GM12892 (cell line): Measurements from ENCODE around the gene TRAF7.
"Not testable (repeated sequence)": the region's sequence is repeated elsewhere in the genome, so short reads cannot be mapped to it uniquely, and the experiment has no call there.

Source experiments
- DNase-seq: peaks from one replicate; pipeline ENCODE4 v3.0.0; 2011; ENCODE audit not compliant: insufficient read length
- FAIRE-seq: peaks from 2 replicates; lab custom pipeline; 2011; peaks lifted over from hg19 to GRCh38; lab: Jason Lieb, UNC
- POLR2A ChIP-seq: IDR thresholded peaks from 2 replicates; pipeline ENCODE4 v1.6.1; 2011; ENCODE audit warnings: low read depth, low read length, control low read depth
- POLR2AphosphoS5 ChIP-seq: IDR thresholded peaks from 2 replicates; pipeline ENCODE4 v1.6.1; 2011; ENCODE audit warnings: low read depth, low read length, control low read depth
- TAF1 ChIP-seq: IDR thresholded peaks from 2 replicates; pipeline ENCODE4 v1.6.1; 2011; ENCODE audit warnings: low read depth, mild to moderate bottlenecking, control low read depth, low read length, borderline replicate concordance

The TRAF7 gene

GRCh38 chr16:2133797-2134196 lies 21.8 kb upstream of the TRAF7 start:
- not testable (repeated sequence) for DNase-seq, FAIRE-seq

GRCh38 chr16:2135071-2135470 lies 20.5 kb upstream of the TRAF7 start:
- DNase-seq, FAIRE-seq: not testable (repeated sequence)

GRCh38 chr16:2135770-2136490 lies 19.7 kb upstream of the TRAF7 start, which contains the start of gene PKD1:
Gene PKD1 (minus strand): TSS chr16:2135898. CDS start chr16:2135689, 209 bp downstream.
- peak; percentile 79 for FAIRE-seq
- not testable (repeated sequence) for DNase-seq

GRCh38 chr16:2142942-2143877 lies 12.4 kb upstream of the TRAF7 start:
- peak; percentile 18 for DNase-seq
- TF ChIP-seq POLR2A: no peak
- no peak for TF ChIP-seq TAF1
- no peak for TF ChIP-seq POLR2AphosphoS5
- no peak for FAIRE-seq

GRCh38 chr16:2143878-2144485 lies 11.6 kb upstream of the TRAF7 start:
- no peak for DNase-seq
- FAIRE-seq: no peak
- TF ChIP-seq TAF1 (no peak), POLR2AphosphoS5 (no peak), POLR2A (no peak)

GRCh38 chr16:2145843-2146242 lies 9.7 kb upstream of the TRAF7 start:
- FAIRE-seq: no peak
- TF ChIP-seq POLR2A (no peak), TAF1 (no peak), POLR2AphosphoS5 (no peak)
- DNase-seq: no peak

GRCh38 chr16:2147378-2147777 lies 8.2 kb upstream of the TRAF7 start:
- FAIRE-seq: no peak
- no peak for DNase-seq
- TF ChIP-seq TAF1 (no peak), POLR2AphosphoS5 (no peak)

GRCh38 chr16:2147981-2148671 lies 7.5 kb upstream of the TRAF7 start, which contains the start of gene RAB26:
Gene RAB26 (plus strand): TSS chr16:2148625. CDS start chr16:2148784, 159 bp downstream.
- no peak for TF ChIP-seq TAF1
- TF ChIP-seq POLR2AphosphoS5: no peak
- no peak for TF ChIP-seq POLR2A
- DNase-seq: no peak
- FAIRE-seq: peak; percentile 83

GRCh38 chr16:2148714-2149629 lies 6.6 kb upstream of the TRAF7 start:
- FAIRE-seq: no peak
- no peak for TF ChIP-seq POLR2A
- no peak for TF ChIP-seq POLR2AphosphoS5
- no peak for TF ChIP-seq TAF1
- DNase-seq: no peak

GRCh38 chr16:2149630-2150417 lies 5.8 kb upstream of the TRAF7 start:
- DNase-seq: no peak
- no peak for TF ChIP-seq POLR2AphosphoS5
- no peak for TF ChIP-seq POLR2A
- TF ChIP-seq TAF1: no peak
- no peak for FAIRE-seq
